Panc1 (cell line): Measurements from ENCODE around the gene SLC2A6. TPM values are rescaled to one million over a fixed set of nuclear protein-coding genes. Genes with fewer than 3 reads are reported as not detected.

Source experiments
- ATAC-seq: fragments of 200-7000 bp; cut with Tn5 transposase; 2 replicates; pipeline ENCODE4 v1.9.1; 2020; ENCODE audit warnings: mild to moderate bottlenecking, moderate library complexity
- BruUV-seq: library from RNA; stranded (reverse); fragments of 400-500 nt; replicated peaks from 2 replicates; lab custom pipeline; 2021; lab: Mats Ljungman, UMichigan
- CTCF ChIA-PET: fragments of 300-600 bp; sonication (Branson Sonifier 250); formaldehyde crosslinking; loops from one replicate; lab custom pipeline; 2022; ENCODE audit warnings: antibody characterized with exemption; lab: Charles Lee
- POLR2A ChIA-PET: fragments of 300-600 bp; sonication (Branson Sonifier 250); formaldehyde crosslinking; loops from one replicate; lab custom pipeline; 2022; ENCODE audit warnings: antibody characterized with exemption; lab: Charles Lee
- DNase-seq: peaks from one replicate; pipeline ENCODE4 v3.0.0-alpha.2; 2010; ENCODE audit warnings: low read depth, low spot score
- H3K27ac ChIP-seq: 2 replicates; pipeline ENCODE4 v1.5.1; 2011; ENCODE audit warnings: mild to moderate bottlenecking, low read length, inconsistent platforms
- H3K27me3 ChIP-seq: fragments of 200-500 bp; sonication (Bioruptor generic); 2 replicates; pipeline ENCODE4 v1.6.0; 2014; ENCODE audit warnings: low read length, inconsistent platforms; ENCODE audit not compliant: control insufficient read depth, insufficient read depth
- H3K36me3 ChIP-seq: fragments of 200-500 bp; sonication (Bioruptor generic); 2 replicates; pipeline ENCODE4 v1.5.1; 2014; ENCODE audit warnings: inconsistent platforms, mild to moderate bottlenecking, low read length, moderate library complexity; ENCODE audit not compliant: control insufficient read depth, insufficient read depth
- H3K4me1 ChIP-seq: 2 replicates; pipeline ENCODE4 v1.5.1; 2011; ENCODE audit warnings: inconsistent platforms, mild to moderate bottlenecking, low read length, moderate library complexity; ENCODE audit not compliant: control insufficient read depth, insufficient read depth
- H3K4me3 ChIP-seq, 2 experiments: 2 replicates each; pipeline ENCODE4 v1.5.1; 2011 to 2012; ENCODE audit warnings: low read depth in 2 of 2, low read length in 2 of 2, mild to moderate bottlenecking in 2 of 2, inconsistent platforms in 1 of 2, moderate library complexity in 1 of 2
- H3K9me3 ChIP-seq: fragments of 200-500 bp; sonication (Bioruptor generic); 2 replicates; pipeline ENCODE4 v1.5.1; 2014; ENCODE audit warnings: low read depth, mild to moderate bottlenecking, inconsistent platforms, low read length, moderate library complexity; ENCODE audit not compliant: control insufficient read depth, insufficient read depth
- CTCF ChIP-seq: fragments of 450-650 bp; IDR thresholded peaks from 2 replicates; pipeline ENCODE4 v1.5.1; 2017; ENCODE audit warnings: mild to moderate bottlenecking
- POLR2AphosphoS5 ChIP-seq: IDR thresholded peaks from 2 replicates; pipeline ENCODE4 v1.6.1; 2012; ENCODE audit warnings: mild to moderate bottlenecking, low read depth, low read length, moderate library complexity
- SIN3A ChIP-seq: IDR thresholded peaks from 2 replicates; pipeline ENCODE4 v1.6.1; 2012; ENCODE audit warnings: low read depth, mild to moderate bottlenecking, low read length, moderate library complexity, borderline replicate concordance; ENCODE audit not compliant: insufficient read depth
- TCF7L2 ChIP-seq: IDR thresholded peaks from 2 replicates; pipeline ENCODE4 v1.6.1; 2011; ENCODE audit warnings: mild to moderate bottlenecking, low read depth, low read length, inconsistent platforms
- in situ Hi-C: cut with HindIII; loops from 2 replicates; pipeline ENCODE4 v1.10.0; 2016; ENCODE audit warnings: low sequenced_read_pairs, low pct_unique_long_range_greater_than_20kb
- intact Hi-C: fragments of 100-400 bp; cut with micrococcal nuclease; formaldehyde crosslinking; loops from one replicate; pipeline ENCODE4 v1.10.0; 2022; ENCODE audit not compliant: unreplicated experiment
- total RNA-seq: library from RNA; stranded (reverse); gene quantifications from one replicate; pipeline ENCODE4 v1.2.1, GENCODE V29; 2021; ENCODE audit not compliant: unreplicated experiment
- TF ChIP-seq, protein P1 (sequence below), 2 experiments: IDR thresholded peaks; 2 replicates each; pipeline ENCODE4 v1.6.1; 2011 to 2012; ENCODE audit warnings: low read depth in 2 of 2, control low read depth in 1 of 2, low read length in 1 of 2, mild to moderate bottlenecking in 1 of 2, moderate library complexity in 1 of 2; ENCODE audit not compliant: insufficient read depth in 1 of 2

The SLC2A6 gene
- total RNA-seq, 1 experiment from 2014 or later = 48.2 TPM

GRCh38 chr9:133425049-133425632 is 53.8 kb downstream of the SLC2A6 start:
- ChIA-PET POLR2A (no interaction called here), CTCF (interaction anchor here (0.6 kb wide), 1 partner anchor 63 kb away, joined by 5 read pairs; no protein-coding TSS in a partner anchor)
- Histone ChIP-seq H3K4me3 (no peak overlapping the region), H3K36me3 (no peaks in the 10 kb centered on the region), H3K27me3 (no peaks in the 10 kb centered on the region), H3K9me3 (no peaks in the 10 kb centered on the region), H3K27ac (no peak overlapping the region), H3K4me1 (peaks cover 6% of the 10 kb centered on the region; the same call in 1 of the 2 replicates)
- TF ChIP-seq, protein P1, sequence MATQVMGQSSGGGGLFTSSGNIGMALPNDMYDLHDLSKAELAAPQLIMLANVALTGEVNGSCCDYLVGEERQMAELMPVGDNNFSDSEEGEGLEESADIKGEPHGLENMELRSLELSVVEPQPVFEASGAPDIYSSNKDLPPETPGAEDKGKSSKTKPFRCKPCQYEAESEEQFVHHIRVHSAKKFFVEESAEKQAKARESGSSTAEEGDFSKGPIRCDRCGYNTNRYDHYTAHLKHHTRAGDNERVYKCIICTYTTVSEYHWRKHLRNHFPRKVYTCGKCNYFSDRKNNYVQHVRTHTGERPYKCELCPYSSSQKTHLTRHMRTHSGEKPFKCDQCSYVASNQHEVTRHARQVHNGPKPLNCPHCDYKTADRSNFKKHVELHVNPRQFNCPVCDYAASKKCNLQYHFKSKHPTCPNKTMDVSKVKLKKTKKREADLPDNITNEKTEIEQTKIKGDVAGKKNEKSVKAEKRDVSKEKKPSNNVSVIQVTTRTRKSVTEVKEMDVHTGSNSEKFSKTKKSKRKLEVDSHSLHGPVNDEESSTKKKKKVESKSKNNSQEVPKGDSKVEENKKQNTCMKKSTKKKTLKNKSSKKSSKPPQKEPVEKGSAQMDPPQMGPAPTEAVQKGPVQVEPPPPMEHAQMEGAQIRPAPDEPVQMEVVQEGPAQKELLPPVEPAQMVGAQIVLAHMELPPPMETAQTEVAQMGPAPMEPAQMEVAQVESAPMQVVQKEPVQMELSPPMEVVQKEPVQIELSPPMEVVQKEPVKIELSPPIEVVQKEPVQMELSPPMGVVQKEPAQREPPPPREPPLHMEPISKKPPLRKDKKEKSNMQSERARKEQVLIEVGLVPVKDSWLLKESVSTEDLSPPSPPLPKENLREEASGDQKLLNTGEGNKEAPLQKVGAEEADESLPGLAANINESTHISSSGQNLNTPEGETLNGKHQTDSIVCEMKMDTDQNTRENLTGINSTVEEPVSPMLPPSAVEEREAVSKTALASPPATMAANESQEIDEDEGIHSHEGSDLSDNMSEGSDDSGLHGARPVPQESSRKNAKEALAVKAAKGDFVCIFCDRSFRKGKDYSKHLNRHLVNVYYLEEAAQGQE (IDR thresholded peaks at IDR 0.05; ENCODE audit: insufficient read depth in 1 of 2, low read depth in 2 of 2, low read length in 1 of 2) = no peak
- no peak for TF ChIP-seq CTCF
- no peak for TF ChIP-seq TCF7L2
- TF ChIP-seq SIN3A = no peak
- no peak for TF ChIP-seq POLR2AphosphoS5
- no peak for ATAC-seq
- BruUV-seq = no TSS peak
- no peak for DNase-seq
- in situ Hi-C loops = no loop called here
- intact Hi-C loops = no loop called here

DNA sequence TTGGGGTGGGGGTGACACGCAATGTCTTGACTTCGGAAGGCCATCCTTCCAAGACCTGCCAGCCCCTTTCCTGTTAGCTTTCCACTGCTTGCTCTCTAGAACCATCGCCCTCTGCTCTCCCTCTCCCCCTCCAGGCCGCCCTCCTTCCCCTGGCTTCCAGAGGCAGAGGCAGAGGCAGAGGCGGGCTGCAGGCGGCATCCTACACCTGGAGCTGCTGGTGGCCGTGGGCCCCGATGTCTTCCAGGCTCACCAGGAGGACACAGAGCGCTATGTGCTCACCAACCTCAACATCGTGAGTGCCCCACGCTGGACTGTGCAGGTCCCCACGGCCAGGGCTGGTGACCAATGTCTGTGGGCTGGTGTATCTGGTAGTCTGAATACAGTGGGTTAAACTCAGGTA is 54.7 kb downstream of the SLC2A6 start:
- H3K9me3 ChIP-seq = no peaks in the 10 kb centered on the region
- BruUV-seq = no TSS peak
- DNase-seq (no peak), ATAC-seq (no peak)
- H3K4me3 ChIP-seq = no peak overlapping the region
- in situ Hi-C loops (no loop called here), intact Hi-C loops (no loop called here)
- no peaks in the 10 kb centered on the region for H3K27me3 ChIP-seq
- CTCF ChIA-PET = no interaction called here
- H3K36me3 ChIP-seq = no peaks in the 10 kb centered on the region
- H3K4me1 ChIP-seq = peaks cover 6% of the 10 kb centered on the region; the same call in 1 of the 2 replicates
- no peak for TF ChIP-seq CTCF
- POLR2A ChIA-PET = no interaction called here
- H3K27ac ChIP-seq = no peak overlapping the region
